GM21737 (cell line): ENCODE results near the gene CHCHD3.
"Not testable (repeated sequence)": the region's sequence is repeated elsewhere in the genome, so short reads cannot be mapped to it uniquely, and the experiment has no call there.

Source experiments
- ATAC-seq: cut with Tn5 transposase; IDR thresholded peaks from one replicate; pipeline ENCODE4 v1.9.1; 2021; ENCODE audit warnings: mild to moderate bottlenecking, moderate library complexity; ENCODE audit not compliant: unreplicated experiment

CHCHD3 gene

GRCh38 chr7:133009426-133010252 is 72.3 kb downstream of the CHCHD3 start:
- no peak for ATAC-seq

- no peak for ATAC-seq
Measured at GRCh38 chr7:133007961-133008360, 73.9 kb downstream of the CHCHD3 start.

GRCh38 chr7:133003052-133003910 is 78.6 kb downstream of the CHCHD3 start:
- ATAC-seq, result no peak

GRCh38 chr7:133001727-133002126 is 80.2 kb downstream of the CHCHD3 start:
- ATAC-seq, result no peak

GRCh38 chr7:132999845-133000244 is 82.0 kb downstream of the CHCHD3 start:
- ATAC-seq, result no peak

- ATAC-seq, result no peak
Measured at GRCh38 chr7:132998763-132999162, 83.1 kb downstream of the CHCHD3 start.

- no peak for ATAC-seq
Measured at GRCh38 chr7:132997505-132997904, 84.4 kb downstream of the CHCHD3 start.

- ATAC-seq, result no peak
Measured at GRCh38 chr7:132996581-132997242, 85.2 kb downstream of the CHCHD3 start.

GRCh38 chr7:132993377-132994013 is 88.4 kb downstream of the CHCHD3 start:
- ATAC-seq, result no peak

GRCh38 chr7:132991615-132992587 is 90.0 kb downstream of the CHCHD3 start:
- no peak for ATAC-seq

GRCh38 chr7:132988117-132988516 is 93.8 kb downstream of the CHCHD3 start:
- ATAC-seq, result no peak

GRCh38 chr7:132980402-132980801 is 101.5 kb downstream of the CHCHD3 start:
- ATAC-seq, result no peak

GRCh38 chr7:132979524-132979923 is 102.4 kb downstream of the CHCHD3 start:
- no peak for ATAC-seq

- no peak for ATAC-seq
Measured at GRCh38 chr7:132977234-132977633, 104.7 kb downstream of the CHCHD3 start.

GRCh38 chr7:132972745-132973144 is 109.1 kb downstream of the CHCHD3 start:
- no peak for ATAC-seq

- no peak for ATAC-seq
Measured at GRCh38 chr7:132970257-132970656, 111.6 kb downstream of the CHCHD3 start.

GRCh38 chr7:132969520-132969919 is 112.4 kb downstream of the CHCHD3 start:
- ATAC-seq, result no peak

GRCh38 chr7:132967470-132967848 is 114.4 kb downstream of the CHCHD3 start:
- not testable (repeated sequence) for ATAC-seq

GRCh38 chr7:132966754-132967469 is 115.0 kb downstream of the CHCHD3 start:
- ATAC-seq, result no peak
